Breast epithelium (tissue), 4 donors: Measurements from ENCODE around the gene ROR2. TPM values are rescaled to one million over a fixed set of nuclear protein-coding genes. Genes with fewer than 3 reads are reported as not detected.
"Not testable (repeated sequence)": the region's sequence is repeated elsewhere in the genome, so short reads cannot be mapped to it uniquely, and the experiment has no call there.

Source experiments
- DNase-seq, 2 donors: peaks; one replicate each; pipeline ENCODE4 v3.0.0-alpha.2; 2019; ENCODE audit warnings: low spot score in 2 of 2
- H3K27ac ChIP-seq, 2 donors: fragments of 200-600 bp; sonication (generic) in 1 of 2; one replicate each; pipeline ENCODE4 v1.5.1; 2016 to 2019; ENCODE audit warnings: mild to moderate bottlenecking in 1 of 2
- H3K27me3 ChIP-seq, 2 donors: fragments of 200-600 bp; sonication (generic) in 1 of 2; one replicate each; pipeline versions ENCODE4 v1.5.1 to v1.6.0; 2017 to 2019; ENCODE audit warnings: control low read depth in 1 of 2, mild to moderate bottlenecking in 1 of 2
- H3K36me3 ChIP-seq: fragments of 200-600 bp; one replicate; pipeline ENCODE4 v1.5.1; 2019
- H3K4me1 ChIP-seq, 2 donors: fragments of 200-600 bp; sonication (generic); one replicate each; pipeline ENCODE4 v1.5.1; 2016 to 2019; ENCODE audit warnings: control low read depth in 1 of 2
- H3K4me3 ChIP-seq, 3 donors: fragments of 200-600 bp; sonication (generic); 1 replicate in 2 of 3; 2 replicates in 1 of 3; pipeline ENCODE4 v1.5.1; 2016 to 2019; ENCODE audit warnings: mild to moderate bottlenecking in 3 of 3, moderate library complexity in 2 of 3
- H3K9me3 ChIP-seq, 2 donors: fragments of 200-600 bp; sonication (generic) in 1 of 2; one replicate each; pipeline ENCODE4 v1.5.1; 2016 to 2019; ENCODE audit warnings: control low read depth in 1 of 2
- CTCF ChIP-seq, 3 donors: fragments of 450-650 bp; IDR thresholded peaks; one replicate each; pipeline ENCODE4 v1.5.1; 2016 to 2017; ENCODE audit warnings: antibody characterized with exemption in 3 of 3, mild to moderate bottlenecking in 3 of 3, moderate library complexity in 3 of 3
- POLR2A ChIP-seq: fragments of 450-650 bp; IDR thresholded peaks from one replicate; pipeline ENCODE4 v1.6.1; 2016; ENCODE audit warnings: antibody characterized with exemption, mild to moderate bottlenecking, moderate library complexity
- POLR2AphosphoS5 ChIP-seq, 3 donors: sonication (generic); formaldehyde crosslinking; IDR thresholded peaks; one replicate each; pipeline ENCODE4 v1.6.1; 2017; ENCODE audit warnings: antibody characterized with exemption in 3 of 3
- intact Hi-C: fragments of 100-400 bp; cut with DNase I; formaldehyde crosslinking; loops from one replicate; pipeline ENCODE4 v1.15.1; 2023; ENCODE audit warnings: low total_unique reads
- total RNA-seq, 3 donors: library from RNA; depleted of rRNA; stranded (reverse); fragments of >200 nt; gene quantifications; one replicate each; pipeline ENCODE4 v1.1.0, GENCODE V29; 2016

The ROR2 gene
- total RNA-seq, 3 donors from 2014 or later, result 2.1 to 25.6 (median 10.2) TPM

GRCh38 chr9:91639054-91639453 lies 311.0 kb downstream of the ROR2 start:
- Histone ChIP-seq H3K27ac (no peak overlapping the region), H3K36me3 (no peaks in the 10 kb centered on the region), H3K9me3 (peaks cover 0 to 7% of the 10 kb centered on the region in 2 donors), H3K27me3 (no peaks in the 10 kb centered on the region), H3K4me3 (no peak overlapping the region), H3K4me1 (no peaks in the 10 kb centered on the region)
- DNase-seq, result no peak
- TF ChIP-seq POLR2A (no peak), POLR2AphosphoS5 (IDR thresholded peaks at IDR 0.05) (no peak), CTCF (IDR thresholded peaks at IDR 0.05) (no peak)
- intact Hi-C loops, result no loop called here

GRCh38 chr9:91634832-91635231 lies 315.2 kb downstream of the ROR2 start:
- H3K36me3 ChIP-seq, H3K27ac ChIP-seq, H3K27me3 ChIP-seq, intact Hi-C loops, DNase-seq, H3K9me3 ChIP-seq, H3K4me3 ChIP-seq, H3K4me1 ChIP-seq: not testable (repeated sequence)

GRCh38 chr9:91629718-91630117 lies 320.3 kb downstream of the ROR2 start:
- no peak overlapping the region for H3K27ac ChIP-seq
- DNase-seq, result no peak

GRCh38 chr9:91628892-91629291 lies 321.1 kb downstream of the ROR2 start:
- no peak overlapping the region for H3K27ac ChIP-seq
- H3K36me3 ChIP-seq, result no peaks in the 10 kb centered on the region
- peaks cover 0 to 12% of the 10 kb centered on the region in 2 donors for H3K9me3 ChIP-seq
- DNase-seq, result no peak
- no peaks in the 10 kb centered on the region for H3K27me3 ChIP-seq
- no peak for TF ChIP-seq CTCF (IDR thresholded peaks at IDR 0.05)
- no peak for TF ChIP-seq POLR2AphosphoS5 (IDR thresholded peaks at IDR 0.05)
- TF ChIP-seq POLR2A, result no peak
- H3K4me3 ChIP-seq, result no peak overlapping the region
- intact Hi-C loops, result no loop called here
- no peaks in the 10 kb centered on the region for H3K4me1 ChIP-seq

More at GRCh38 chr9:91629718-91630117, 320.3 kb downstream of the ROR2 start:
- TF ChIP-seq POLR2AphosphoS5 (IDR thresholded peaks at IDR 0.05) (no peak), CTCF (IDR thresholded peaks at IDR 0.05) (no peak), POLR2A (no peak)
- Histone ChIP-seq H3K4me3 (no peak overlapping the region), H3K4me1 (no peaks in the 10 kb centered on the region), H3K36me3 (no peaks in the 10 kb centered on the region), H3K27me3 (no peaks in the 10 kb centered on the region), H3K9me3 (peaks cover 0 to 12% of the 10 kb centered on the region in 2 donors)
- intact Hi-C loops, result no loop called here

DNA sequence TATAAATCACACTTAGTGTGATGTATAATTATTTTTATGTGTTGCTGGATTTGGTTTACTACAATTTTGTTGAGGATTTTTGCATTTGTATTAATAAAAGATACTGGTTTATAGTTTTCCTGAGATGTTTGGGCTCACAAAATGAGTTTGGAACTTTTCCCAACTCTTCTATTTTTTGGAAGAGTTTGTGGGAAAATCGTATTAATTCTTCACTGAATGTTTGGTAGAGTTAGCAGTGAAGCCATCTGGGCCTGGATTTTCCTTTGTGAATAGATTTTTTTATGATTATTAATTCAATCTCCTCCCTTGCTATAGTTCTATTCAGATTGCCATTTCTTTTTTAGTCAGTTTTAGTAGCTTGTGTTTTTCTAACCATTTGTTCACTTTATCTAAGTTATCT lies 324.7 kb downstream of the ROR2 start:
- no peaks in the 10 kb centered on the region for H3K4me1 ChIP-seq
- H3K9me3 ChIP-seq, result peaks cover 0 to 12% of the 10 kb centered on the region in 2 donors
- DNase-seq, result no peak
- no peaks in the 10 kb centered on the region for H3K27me3 ChIP-seq
- TF ChIP-seq POLR2A, result no peak
- no peak for TF ChIP-seq POLR2AphosphoS5 (IDR thresholded peaks at IDR 0.05)
- no peak for TF ChIP-seq CTCF (IDR thresholded peaks at IDR 0.05)
- H3K36me3 ChIP-seq, result no peaks in the 10 kb centered on the region
- intact Hi-C loops, result no loop called here
- no peak overlapping the region for H3K27ac ChIP-seq
- no peak overlapping the region for H3K4me3 ChIP-seq

GRCh38 chr9:91623004-91623403 lies 327.0 kb downstream of the ROR2 start:
- Histone ChIP-seq H3K9me3 (no peaks in the 10 kb centered on the region), H3K27ac (no peak overlapping the region), H3K36me3 (no peaks in the 10 kb centered on the region), H3K4me3 (no peak overlapping the region), H3K27me3 (no peaks in the 10 kb centered on the region), H3K4me1 (no peaks in the 10 kb centered on the region)
- intact Hi-C loops, result loop anchor here (5.0 kb wide), 2 partner anchors 271 to 461 kb away; no protein-coding TSS in a partner anchor
- TF ChIP-seq POLR2AphosphoS5 (IDR thresholded peaks at IDR 0.05) (no peak), CTCF (IDR thresholded peaks at IDR 0.05) (no peak), POLR2A (no peak)
- DNase-seq, result no peak

DNA sequence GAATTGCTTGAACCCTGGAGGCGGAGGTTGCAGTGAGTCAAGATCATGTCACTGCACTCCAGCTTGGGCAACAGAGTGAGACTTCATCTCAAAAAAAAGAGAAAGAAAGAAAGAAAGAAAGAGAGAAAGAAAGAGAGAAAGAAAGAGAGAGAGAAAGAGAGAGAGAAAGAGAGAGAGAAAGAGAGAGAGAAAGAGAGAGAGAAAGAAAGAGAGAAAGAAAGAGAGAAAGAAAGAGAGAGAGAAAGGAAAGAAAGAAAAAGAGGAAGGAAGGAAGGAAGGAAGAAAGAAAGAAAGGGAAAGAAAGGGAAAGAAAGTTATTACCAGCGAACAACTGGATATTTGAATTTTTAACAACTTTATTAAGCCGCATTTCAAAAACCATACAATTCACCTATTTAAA lies 327.9 kb downstream of the ROR2 start:
- not testable (repeated sequence) for H3K27me3 ChIP-seq, DNase-seq, H3K27ac ChIP-seq, H3K4me1 ChIP-seq, H3K4me3 ChIP-seq, H3K9me3 ChIP-seq, H3K36me3 ChIP-seq
- intact Hi-C loops, result loop anchor here (5.0 kb wide), 2 partner anchors 270 to 460 kb away; no protein-coding TSS in a partner anchor

- H3K27ac ChIP-seq, intact Hi-C loops, H3K4me1 ChIP-seq, H3K9me3 ChIP-seq, H3K27me3 ChIP-seq, H3K4me3 ChIP-seq, DNase-seq, H3K36me3 ChIP-seq: not testable (repeated sequence)
Observed at GRCh38 chr9:91614044-91614443, 336.0 kb downstream of the ROR2 start.
